NCI-H2171 treated with DMSO at 0.1 percent for 48 hours (cell line): ENCODE measurements around the gene TRUB1.

Experiments used
- DNase-seq: peaks from one replicate; lab custom pipeline; 2025; lab: John Stamatoyannopoulos, UW

The TRUB1 gene

GRCh38 chr10:114982989-114983388, 45.0 kb downstream of the TRUB1 start:
- no peak for DNase-seq

GRCh38 chr10:114987995-114988394, 50.0 kb downstream of the TRUB1 start:
- no peak for DNase-seq

- no peak for DNase-seq
These were observed 52.6 kb downstream of the TRUB1 start for GRCh38 chr10:114990586-114990985.

- DNase-seq, result no peak
These were observed 53.0 kb downstream of the TRUB1 start for GRCh38 chr10:114990991-114991390.

GRCh38 chr10:114992189-114992775, 54.3 kb downstream of the TRUB1 start:
- DNase-seq, result no peak

- no peak for DNase-seq
These were observed 57.7 kb downstream of the TRUB1 start for GRCh38 chr10:114995468-114996247.

- no peak for DNase-seq
These were observed 58.5 kb downstream of the TRUB1 start for GRCh38 chr10:114996542-114996941.

GRCh38 chr10:114998993-114999392, 61.0 kb downstream of the TRUB1 start:
- no peak for DNase-seq

GRCh38 chr10:115001506-115002381, 63.7 kb downstream of the TRUB1 start:
- no peak for DNase-seq

GRCh38 chr10:115003396-115003795, 65.4 kb downstream of the TRUB1 start:
- no peak for DNase-seq

GRCh38 chr10:115004236-115004862, 66.4 kb downstream of the TRUB1 start:
- no peak for DNase-seq

GRCh38 chr10:115005771-115006170, 67.8 kb downstream of the TRUB1 start:
- no peak for DNase-seq

- DNase-seq, result no peak
These were observed 80.4 kb downstream of the TRUB1 start for GRCh38 chr10:115018185-115018931.

- DNase-seq, result no peak
These were observed 82.5 kb downstream of the TRUB1 start for GRCh38 chr10:115020449-115020848.

- DNase-seq, result no peak
These were observed 84.7 kb downstream of the TRUB1 start for GRCh38 chr10:115022733-115023132.

- no peak for DNase-seq
These were observed 85.7 kb downstream of the TRUB1 start for GRCh38 chr10:115023715-115024114.

GRCh38 chr10:115024371-115024770, 86.4 kb downstream of the TRUB1 start:
- DNase-seq, result no peak

GRCh38 chr10:115026056-115026745, 88.2 kb downstream of the TRUB1 start:
- DNase-seq, result no peak

GRCh38 chr10:115026746-115027140, 88.7 kb downstream of the TRUB1 start:
- DNase-seq, result no peak
